HG03469 (cell line): ENCODE measurements around the gene LAMC1.

ENCODE experiments used
- ATAC-seq: cut with Tn5 transposase; IDR thresholded peaks from one replicate; pipeline ENCODE4 v1.9.1; 2021; ENCODE audit warnings: mild to moderate bottlenecking, moderate library complexity, moderate number of reproducible peaks; ENCODE audit not compliant: unreplicated experiment

The LAMC1 gene

DNA sequence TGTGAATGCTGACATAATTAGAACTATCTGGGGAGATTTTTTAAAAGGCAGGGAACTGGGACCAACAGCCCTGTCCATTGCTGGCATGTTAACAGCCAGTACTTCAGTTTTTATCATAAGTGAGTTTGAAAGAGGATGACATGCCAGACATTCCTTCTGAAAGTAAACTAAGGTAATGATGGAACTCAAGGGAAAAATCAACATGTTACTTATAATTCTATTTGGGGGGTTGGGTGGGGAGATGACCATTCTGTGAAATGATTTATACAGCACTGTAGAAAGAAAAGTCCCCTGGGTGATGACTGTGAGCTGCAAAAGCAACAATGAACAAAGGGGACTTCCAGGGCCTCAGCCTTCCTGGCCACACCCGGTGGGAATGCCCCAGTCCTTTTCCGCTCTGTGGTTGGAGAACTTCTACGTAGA, 157.4 kb downstream of the LAMC1 start:
- ATAC-seq: no peak

DNA sequence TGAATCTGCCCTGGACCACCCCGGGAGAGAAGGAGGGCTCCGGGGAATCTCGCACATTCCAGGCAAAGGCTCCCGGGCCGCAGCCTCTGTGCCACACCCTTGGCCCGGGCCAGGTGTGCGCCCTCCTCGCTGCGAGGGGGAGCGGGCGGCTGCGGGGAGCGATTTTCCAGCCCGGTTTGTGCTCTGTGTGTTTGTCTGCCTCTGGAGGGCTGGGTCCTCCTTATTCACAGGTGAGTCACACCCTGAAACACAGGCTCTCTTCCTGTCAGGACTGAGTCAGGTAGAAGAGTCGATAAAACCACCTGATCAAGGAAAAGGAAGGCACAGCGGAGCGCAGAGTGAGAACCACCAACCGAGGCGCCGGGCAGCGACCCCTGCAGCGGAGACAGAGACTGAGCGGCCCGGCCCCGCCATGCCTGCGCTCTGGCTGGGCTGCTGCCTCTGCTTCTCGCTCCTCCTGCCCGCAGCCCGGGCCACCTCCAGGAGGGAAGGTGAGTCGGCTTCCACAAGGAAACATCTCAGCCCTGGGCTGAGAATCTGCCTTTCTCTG, 162.8 kb downstream of the LAMC1 start, which contains the start of gene LAMC2:
TSS of gene LAMC2 (plus strand) at position 324 of the 550 bp plus-strand sequence. CDS start at position 413, 89 bp downstream.
- ATAC-seq: no peak

DNA sequence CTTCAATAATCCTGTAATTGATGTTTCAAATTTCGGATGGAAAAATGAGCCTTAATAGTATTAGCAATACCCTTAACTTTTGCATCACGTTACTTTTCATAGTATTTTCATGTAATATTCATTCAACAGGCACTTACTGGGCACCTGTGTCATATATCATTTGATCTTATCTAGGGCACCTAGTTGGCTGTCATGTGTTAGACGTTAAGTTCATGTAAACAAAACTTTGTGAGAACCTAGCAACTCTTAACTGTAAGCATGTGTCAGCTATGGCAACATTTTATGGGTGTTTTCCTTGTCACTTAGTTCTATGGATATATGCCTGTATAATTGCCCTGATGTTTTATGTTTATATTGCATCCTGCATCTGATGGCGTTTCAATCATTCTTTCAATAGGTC, 163.6 kb downstream of the LAMC1 start:
- no peak for ATAC-seq

DNA sequence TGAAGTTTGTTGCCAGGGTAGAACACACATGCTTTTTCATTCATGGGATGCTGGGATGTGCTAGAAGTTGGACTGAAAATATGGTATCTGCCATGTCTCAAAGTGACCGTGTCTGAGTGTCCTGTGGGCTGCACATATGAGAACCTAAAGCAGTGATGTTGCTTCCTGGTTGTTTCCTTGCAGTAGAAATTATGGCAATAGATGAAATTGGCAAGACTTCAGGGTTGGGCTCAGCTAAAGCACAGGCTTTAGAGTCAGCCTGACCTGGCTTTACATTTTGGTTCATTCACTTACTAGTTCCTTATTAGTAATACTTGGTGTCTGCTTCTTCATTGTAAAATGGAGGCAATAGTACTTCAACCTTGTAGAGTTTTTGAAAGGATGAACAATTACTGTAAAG, 165.0 kb downstream of the LAMC1 start:
- no peak for ATAC-seq

DNA sequence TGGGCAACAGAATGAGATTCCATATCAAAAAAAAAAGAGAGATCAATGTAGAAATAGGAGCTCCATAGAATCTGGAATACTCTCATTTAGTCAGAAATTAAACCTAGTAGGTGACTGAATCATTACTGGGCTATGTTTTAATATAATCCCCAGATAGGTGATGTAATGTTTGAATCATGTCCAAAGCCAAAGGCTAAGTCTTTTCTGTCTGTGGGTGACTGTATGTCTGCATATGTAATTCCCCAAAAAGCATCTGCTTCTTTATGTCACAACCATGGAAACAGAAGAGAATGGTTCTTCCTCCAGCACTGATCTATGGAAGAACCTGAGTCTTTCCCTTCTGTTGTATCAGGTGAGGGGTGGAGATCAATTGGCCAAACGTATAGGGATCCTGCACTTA, 168.6 kb downstream of the LAMC1 start:
- no peak for ATAC-seq

DNA sequence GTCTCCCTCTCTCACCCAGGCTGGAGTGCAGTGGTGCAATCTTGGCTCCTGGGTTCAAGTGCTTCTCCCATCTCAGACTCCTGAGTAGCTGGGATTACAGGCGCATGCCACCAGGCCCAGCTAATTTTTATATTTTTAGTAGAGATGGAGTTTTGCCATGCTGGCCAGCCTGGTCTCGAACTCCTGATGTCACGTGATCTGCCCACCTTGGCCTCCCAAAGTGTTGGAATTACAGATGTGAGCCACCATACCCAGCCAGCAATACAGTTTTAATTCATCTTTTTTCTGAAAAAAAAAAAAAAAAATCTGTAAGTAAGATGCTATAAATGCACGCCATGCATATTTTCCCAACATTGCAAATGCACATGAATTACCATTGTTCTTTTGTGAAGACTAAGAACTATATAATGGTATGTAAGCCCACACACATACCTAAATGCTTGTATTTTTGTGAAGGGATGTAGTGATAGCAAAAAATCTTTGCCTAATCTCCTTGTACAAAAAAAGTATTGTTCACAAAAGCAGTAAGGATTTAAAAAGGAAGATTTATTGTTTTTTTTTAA, 170.8 kb downstream of the LAMC1 start:
- no peak for ATAC-seq

DNA sequence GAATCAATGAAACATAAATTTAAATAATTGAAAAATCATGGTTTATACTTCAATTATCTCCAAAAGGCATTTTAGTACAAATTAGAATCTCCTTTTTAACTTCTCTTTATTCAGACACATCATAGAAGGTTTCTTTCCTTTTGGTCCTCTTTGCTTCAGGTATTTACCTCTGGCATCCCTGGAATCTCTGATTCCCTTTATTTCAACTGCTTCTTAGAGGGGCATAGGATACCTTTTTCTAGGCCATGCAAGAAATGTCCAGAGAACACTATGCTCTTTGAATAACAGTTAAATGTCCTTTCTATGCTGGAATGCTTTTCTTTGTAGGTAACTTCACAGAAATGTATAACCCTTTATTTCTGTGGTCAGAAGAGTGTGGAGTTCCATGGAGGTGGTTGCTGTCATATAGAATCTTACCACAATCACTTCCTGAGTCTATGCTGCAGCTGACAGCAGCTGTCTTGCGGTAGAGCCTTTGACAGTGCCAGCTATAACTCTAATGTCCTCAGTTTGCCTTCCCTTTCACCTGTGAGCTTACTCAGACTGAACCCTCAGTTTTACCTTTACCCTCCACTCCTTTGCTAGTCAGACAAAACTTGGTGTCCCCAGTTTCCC, 171.4 kb downstream of the LAMC1 start:
- peak; percentile 93 for ATAC-seq

DNA sequence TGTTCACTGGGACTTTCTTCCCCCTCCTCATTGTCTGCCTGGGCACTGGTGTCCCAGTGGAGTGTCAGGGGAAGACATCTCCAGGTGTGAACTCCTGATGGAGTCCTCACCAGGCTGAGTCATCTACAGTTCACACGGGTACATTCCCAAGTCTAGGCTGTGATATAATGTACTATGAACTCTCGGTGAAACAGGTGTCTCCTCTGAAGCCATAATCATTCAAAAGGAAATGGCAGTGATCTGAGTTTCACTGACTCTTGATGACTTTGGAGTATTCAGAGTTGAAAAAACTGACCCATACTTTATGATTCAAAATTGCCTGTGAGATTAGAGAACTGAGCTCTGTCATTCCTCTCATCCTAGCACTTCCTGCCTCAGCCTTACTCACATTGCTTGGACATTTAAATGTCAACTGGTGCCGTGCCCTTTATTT, 171.9 kb downstream of the LAMC1 start:
- ATAC-seq: no peak
